Measurements from ENCODE around the gene SNRNP35. TPM values are rescaled to one million over a fixed set of nuclear protein-coding genes. Genes with fewer than 3 reads are reported as not detected.
A peak's percentile ranks its signal among the peaks of the same experiment; 100 is the strongest.

Gene SNRNP35
- total and polyA plus RNA-seq, 2 donors (not counting 1 experiment from before 2014, with no cell fraction given) = 33.8 to 57.8 TPM

DNA sequence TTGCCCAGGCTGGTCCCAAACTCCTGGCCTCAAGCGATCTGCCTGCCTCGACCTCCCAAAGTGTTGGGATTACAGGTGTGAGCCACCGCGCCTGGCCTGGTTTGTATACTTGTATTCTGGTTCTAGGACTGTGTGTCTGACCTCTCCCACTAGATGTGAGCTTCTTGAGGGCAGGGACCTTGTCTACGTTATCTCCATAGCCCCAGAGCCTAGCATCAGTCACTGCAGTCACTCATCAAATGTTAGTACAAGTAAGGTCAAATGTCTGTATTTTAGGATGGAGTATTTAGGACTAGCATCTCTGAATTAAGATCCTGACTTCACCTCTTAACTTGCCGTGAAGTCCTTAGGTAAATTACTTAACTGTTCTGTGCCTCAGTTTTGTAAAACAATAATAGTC, 24.3 kb upstream of the SNRNP35 start:
- peak overlapping the region; percentile 84 for H3K27ac Mint-ChIP-seq
- H2AFZ ChIP-seq (ENCODE audit: insufficient read depth, low read depth, low read length, poor library complexity, severe bottlenecking) = no peak overlapping the region
- H3K4me1 ChIP-seq (ENCODE audit: control insufficient read depth in 2 of 2, insufficient read depth in 2 of 2, low read length in 2 of 2) = peaks cover 33 to 48% of the 10 kb centered on the region in 2 donors
- no peak for ATAC-seq (ENCODE audit: low read depth)
- H3K36me3 ChIP-seq (replicated peaks in 1 of 2; ENCODE audit: control extremely low read depth in 1 of 2, control insufficient read depth in 1 of 2, extremely low read depth in 1 of 2, insufficient read depth in 2 of 2, low read length in 1 of 2) = peaks cover 0 to 17% of the 10 kb centered on the region in 2 experiments
- peak overlapping the region in 1 of 2 donors; percentile 73 for H3K27ac ChIP-seq (ENCODE audit: low read length in 2 of 2)
- intact Hi-C loops (cut with micrococcal nuclease) = no loop called here
- H3K27me3 Mint-ChIP-seq = no peaks in the 10 kb centered on the region
- no peak for DNase-seq
- no peaks in the 10 kb centered on the region for H3K9me3 ChIP-seq (ENCODE audit: control extremely low read depth in 1 of 3, control insufficient read depth in 2 of 3, insufficient read depth in 1 of 3, low read length in 2 of 3)
- 96% methylated on average over 4 of the region's 6 CpGs for WGBS (ENCODE audit: insufficient coverage)
- H3K4me3 Mint-ChIP-seq = peak overlapping the region; percentile 78
- no peak overlapping the region for H3K9ac ChIP-seq (ENCODE audit: low read length)
- H4K20me1 ChIP-seq (ENCODE audit: control insufficient read depth, insufficient read depth, low read length, poor library complexity, severe bottlenecking) = no peaks in the 10 kb centered on the region
- peak overlapping the region in 2 of 5 experiments; percentile 30 to 31 for H3K4me3 ChIP-seq (ENCODE audit: control extremely low read depth in 1 of 5, extremely low read depth in 1 of 5, insufficient read depth in 1 of 5, low read depth in 2 of 5, low read length in 4 of 5)
- no peaks in the 10 kb centered on the region for H3K9me3 Mint-ChIP-seq (ENCODE audit: insufficient read depth)
- peaks cover 50% of the 10 kb centered on the region for H3K4me1 Mint-ChIP-seq
- no peaks in the 10 kb centered on the region for H3K27me3 ChIP-seq (replicated peaks in 1 of 4; ENCODE audit: control extremely low read depth in 1 of 4, control insufficient read depth in 3 of 4, insufficient read depth in 4 of 4, low read length in 3 of 4)
- ChIA-PET POLR2A (interaction anchor here (0.5 kb wide), 1 partner anchor 148 kb away, joined by 6 read pairs; no protein-coding TSS in a partner anchor), CTCF (interaction anchor here (0.7 to 1.6 kb wide), 3 partner anchors 26 to 68 kb away, joined by 3 to 7 read pairs (median 5); no protein-coding TSS in a partner anchor)
- TF ChIP-seq, protein P1, sequence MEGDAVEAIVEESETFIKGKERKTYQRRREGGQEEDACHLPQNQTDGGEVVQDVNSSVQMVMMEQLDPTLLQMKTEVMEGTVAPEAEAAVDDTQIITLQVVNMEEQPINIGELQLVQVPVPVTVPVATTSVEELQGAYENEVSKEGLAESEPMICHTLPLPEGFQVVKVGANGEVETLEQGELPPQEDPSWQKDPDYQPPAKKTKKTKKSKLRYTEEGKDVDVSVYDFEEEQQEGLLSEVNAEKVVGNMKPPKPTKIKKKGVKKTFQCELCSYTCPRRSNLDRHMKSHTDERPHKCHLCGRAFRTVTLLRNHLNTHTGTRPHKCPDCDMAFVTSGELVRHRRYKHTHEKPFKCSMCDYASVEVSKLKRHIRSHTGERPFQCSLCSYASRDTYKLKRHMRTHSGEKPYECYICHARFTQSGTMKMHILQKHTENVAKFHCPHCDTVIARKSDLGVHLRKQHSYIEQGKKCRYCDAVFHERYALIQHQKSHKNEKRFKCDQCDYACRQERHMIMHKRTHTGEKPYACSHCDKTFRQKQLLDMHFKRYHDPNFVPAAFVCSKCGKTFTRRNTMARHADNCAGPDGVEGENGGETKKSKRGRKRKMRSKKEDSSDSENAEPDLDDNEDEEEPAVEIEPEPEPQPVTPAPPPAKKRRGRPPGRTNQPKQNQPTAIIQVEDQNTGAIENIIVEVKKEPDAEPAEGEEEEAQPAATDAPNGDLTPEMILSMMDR (IDR thresholded peaks at IDR 0.05) = no peak
- peaks cover 46% of the 10 kb centered on the region for H3K79me2 ChIP-seq (ENCODE audit: control insufficient read depth, insufficient read depth, low read length)
- peak overlapping the region; percentile 63 for H3K4me2 ChIP-seq (replicated peaks; ENCODE audit: low read depth, low read length, poor library complexity, severe bottlenecking)

GRCh38 chr12:123435636-123436016, 22.3 kb upstream of the SNRNP35 start:
- H4K20me1 ChIP-seq (ENCODE audit: control insufficient read depth, insufficient read depth, low read length, poor library complexity, severe bottlenecking) = no peaks in the 10 kb centered on the region
- CTCF ChIA-PET = interaction anchor here (0.7 to 2.1 kb wide), 5 partner anchors 8 to 70 kb away, joined by 3 to 13 read pairs (median 3); partner anchors contain the start of gene SNRNP35
- H3K9ac ChIP-seq (ENCODE audit: low read length) = peak overlapping the region; percentile 97
- no peak for ATAC-seq (ENCODE audit: low read depth)
- Mint-ChIP-seq H3K4me1 (peaks cover 51% of the 10 kb centered on the region), H3K9me3 (ENCODE audit: insufficient read depth) (no peaks in the 10 kb centered on the region), H3K4me3 (peak overlapping the region; percentile 96), H3K27ac (peak overlapping the region; percentile 96), H3K27me3 (no peaks in the 10 kb centered on the region)
- POLR2A ChIA-PET = interaction anchor here (0.5 to 2.4 kb wide), 6 partner anchors 8 to 909 kb away, joined by 3 to 13 read pairs (median 8); partner anchors contain the start of genes KMT5A, RSRC2, SBNO1 and SNRNP35
- peak overlapping the region; percentile 88 for H2AFZ ChIP-seq (ENCODE audit: insufficient read depth, low read depth, low read length, poor library complexity, severe bottlenecking)
- peaks cover 0 to 8% of the 10 kb centered on the region in 2 experiments for H3K36me3 ChIP-seq (replicated peaks in 1 of 2; ENCODE audit: control extremely low read depth in 1 of 2, control insufficient read depth in 1 of 2, extremely low read depth in 1 of 2, insufficient read depth in 2 of 2, low read length in 1 of 2)
- peak overlapping the region; percentile 97 for H3K4me2 ChIP-seq (replicated peaks; ENCODE audit: low read depth, low read length, poor library complexity, severe bottlenecking)
- DNase-seq = no peak
- H3K4me1 ChIP-seq (ENCODE audit: control insufficient read depth in 2 of 2, insufficient read depth in 2 of 2, low read length in 2 of 2) = peaks cover 30 to 46% of the 10 kb centered on the region in 2 donors
- intact Hi-C loops (cut with micrococcal nuclease) = loop anchor here (1.0 to 5.0 kb wide), 4 partner anchors 8 to 70 kb away; partner anchors contain the start of gene KMT5A
- peaks cover 43% of the 10 kb centered on the region for H3K79me2 ChIP-seq (ENCODE audit: control insufficient read depth, insufficient read depth, low read length)
- peak overlapping the region; percentile 79 to 99 (median 97) for H3K4me3 ChIP-seq (ENCODE audit: control extremely low read depth in 1 of 5, extremely low read depth in 1 of 5, insufficient read depth in 1 of 5, low read depth in 2 of 5, low read length in 4 of 5)
- WGBS (ENCODE audit: insufficient coverage) = 58% methylated on average over 5 of the region's 5 CpGs
- H3K27me3 ChIP-seq (replicated peaks in 1 of 4; ENCODE audit: control extremely low read depth in 1 of 4, control insufficient read depth in 3 of 4, insufficient read depth in 4 of 4, low read length in 3 of 4) = no peaks in the 10 kb centered on the region
- H3K9me3 ChIP-seq (ENCODE audit: control extremely low read depth in 1 of 3, control insufficient read depth in 2 of 3, insufficient read depth in 1 of 3, low read length in 2 of 3) = no peaks in the 10 kb centered on the region
- peak overlapping the region; percentile 91 to 95 for H3K27ac ChIP-seq (ENCODE audit: low read length in 2 of 2)
- no peak for TF ChIP-seq EZH2 (IDR thresholded peaks at IDR 0.05; ENCODE audit: borderline replicate concordance, insufficient read depth, low read depth, low read length, poor library complexity, severe bottlenecking)
- TF ChIP-seq, protein P1 (IDR thresholded peaks at IDR 0.05) = no peak
